KOPT-K1 (cell line): Measurements from ENCODE around the gene VAT1L.

Source experiments
- H3K27ac ChIP-seq: fragments of 200-600 bp; sonication (generic); 2 replicates; pipeline ENCODE4 v1.5.1; 2016; ENCODE audit warnings: antibody characterized with exemption, mild to moderate bottlenecking, low read depth, low read length; ENCODE audit not compliant: poor library complexity, severe bottlenecking
- H3K36me3 ChIP-seq: fragments of 200-600 bp; sonication (generic); 2 replicates; pipeline ENCODE4 v1.5.1; 2017; ENCODE audit warnings: antibody characterized with exemption, mild to moderate bottlenecking, low read length, moderate library complexity; ENCODE audit not compliant: insufficient read depth
- H3K9me3 ChIP-seq: fragments of 200-600 bp; sonication (generic); 2 replicates; pipeline ENCODE4 v1.5.1; 2017; ENCODE audit warnings: antibody characterized with exemption, low read length, mild to moderate bottlenecking; ENCODE audit not compliant: insufficient read depth, poor library complexity, severe bottlenecking

Gene VAT1L

DNA sequence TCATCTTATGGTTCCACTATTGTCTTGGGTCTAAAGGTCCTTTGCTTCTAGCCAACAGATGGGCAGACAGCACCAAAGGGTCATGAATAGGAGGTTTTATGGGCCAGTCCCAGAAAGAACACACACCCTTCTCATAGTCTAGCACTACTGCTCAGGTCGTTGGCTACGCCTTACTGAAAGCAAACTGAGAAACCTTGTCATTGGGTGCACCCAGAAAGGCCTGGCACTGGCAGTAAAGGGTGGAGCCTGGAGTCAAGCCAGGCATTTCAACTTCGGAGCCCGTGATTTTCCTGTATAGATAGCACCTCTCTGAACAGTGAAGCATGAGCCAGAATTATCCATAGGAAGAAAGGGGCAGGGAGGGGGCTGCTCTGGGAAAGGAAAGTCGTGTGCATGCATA lies 74.9 kb downstream of the VAT1L start:
- H3K9me3 ChIP-seq: no peaks in the 10 kb centered on the region
- H3K36me3 ChIP-seq: no peaks in the 10 kb centered on the region
- H3K27ac ChIP-seq: no peak overlapping the region

DNA sequence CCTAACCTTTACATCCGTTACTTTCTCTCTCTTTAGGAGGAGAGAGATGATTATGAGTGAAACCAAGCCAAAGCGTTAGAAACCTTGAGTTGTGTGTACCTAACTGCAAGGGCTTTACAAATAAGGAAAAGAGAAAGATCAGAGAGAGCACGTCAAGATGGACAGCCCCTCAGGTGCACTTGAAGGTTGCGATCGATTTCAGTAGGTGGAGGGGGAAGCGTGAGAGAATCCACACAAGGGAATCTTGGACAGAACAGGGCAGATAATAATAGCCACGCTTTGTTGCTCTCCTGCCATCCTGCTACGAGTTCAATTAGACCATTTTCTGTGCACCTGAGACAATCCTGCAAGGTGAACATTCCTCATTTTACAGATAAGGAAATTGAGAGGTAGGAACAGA lies 78.4 kb downstream of the VAT1L start:
- Histone ChIP-seq H3K36me3 (no peaks in the 10 kb centered on the region), H3K27ac (no peak overlapping the region), H3K9me3 (no peaks in the 10 kb centered on the region)

DNA sequence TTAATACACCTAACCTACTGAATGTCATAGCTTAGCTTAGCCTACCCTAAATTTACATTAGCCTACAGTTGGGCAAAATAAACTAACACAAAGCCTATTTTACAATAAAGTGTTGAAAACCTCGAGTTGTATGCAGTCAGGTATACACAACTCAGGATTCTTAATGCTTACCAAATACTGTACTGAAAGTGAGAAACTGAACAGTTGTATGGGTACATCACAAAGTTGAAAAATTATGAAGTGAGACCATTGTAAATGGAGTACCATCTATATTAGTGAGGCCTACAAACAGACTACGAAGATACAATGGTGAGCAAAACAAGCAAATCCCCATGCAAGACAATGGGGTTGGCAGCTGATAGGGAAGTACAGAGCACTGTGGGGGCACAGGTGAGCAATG lies 79.7 kb downstream of the VAT1L start:
- Histone ChIP-seq H3K27ac (no peak overlapping the region), H3K9me3 (no peaks in the 10 kb centered on the region), H3K36me3 (no peaks in the 10 kb centered on the region)

DNA sequence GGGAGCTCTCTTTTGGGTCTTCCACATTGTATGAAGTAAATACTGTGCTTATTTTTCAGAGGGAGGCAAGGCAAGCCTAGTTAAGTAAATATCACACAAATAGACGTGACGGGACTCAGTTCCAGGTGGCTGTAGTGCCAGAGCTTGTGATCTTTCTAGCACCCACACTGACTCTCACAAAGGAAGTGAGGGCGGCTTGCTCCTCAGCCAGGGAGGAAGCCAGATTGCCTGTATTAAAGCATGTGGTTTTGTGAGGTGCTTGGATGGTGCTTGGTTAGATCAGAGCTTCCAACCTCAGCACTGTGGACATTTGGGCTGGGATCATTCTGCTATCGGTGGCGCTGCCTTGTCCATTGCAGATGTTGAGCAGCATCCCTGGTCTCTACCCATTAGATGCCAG lies 80.1 kb downstream of the VAT1L start:
- Histone ChIP-seq H3K36me3 (no peaks in the 10 kb centered on the region), H3K27ac (no peak overlapping the region), H3K9me3 (no peaks in the 10 kb centered on the region)

DNA sequence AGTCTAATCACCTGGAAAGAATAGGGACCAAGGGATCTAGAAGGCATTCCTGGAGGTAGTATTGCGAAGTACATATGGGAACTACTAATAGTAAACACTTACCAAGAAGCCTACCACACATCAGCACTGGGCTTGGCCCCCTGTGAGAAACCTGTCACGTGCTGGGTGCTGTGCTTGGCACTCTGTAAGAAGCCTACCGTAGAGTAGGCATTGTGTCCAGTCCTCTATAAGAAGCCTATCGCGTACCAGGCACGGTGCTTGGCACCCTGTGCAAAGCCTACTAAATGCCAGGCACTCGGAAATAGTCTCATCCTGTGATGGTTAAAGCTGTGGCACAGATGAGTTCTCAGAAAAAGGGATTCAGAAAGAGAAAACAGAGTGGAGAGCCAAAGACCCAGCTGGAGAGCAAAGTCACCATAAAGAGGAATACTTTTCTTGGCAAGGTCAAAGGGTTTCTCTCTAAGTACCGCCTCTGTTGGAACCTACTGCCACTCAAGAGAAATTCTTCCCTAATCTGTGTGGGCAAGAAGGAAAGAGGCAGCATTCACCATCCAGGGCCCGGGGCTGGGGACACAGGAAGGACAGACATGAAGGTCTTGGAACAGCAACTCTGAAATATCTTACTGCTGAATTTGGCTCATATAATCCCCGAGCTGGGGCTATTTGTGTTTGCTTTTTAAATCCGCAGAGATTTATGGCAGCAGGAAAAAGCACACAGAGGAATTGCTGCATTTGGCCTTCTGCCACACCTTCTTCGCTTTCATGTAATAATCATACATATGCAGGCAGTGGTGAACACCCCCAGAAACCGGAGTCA lies 81.8 kb downstream of the VAT1L start:
- Histone ChIP-seq H3K27ac (no peak overlapping the region), H3K9me3 (no peaks in the 10 kb centered on the region), H3K36me3 (no peaks in the 10 kb centered on the region)

DNA sequence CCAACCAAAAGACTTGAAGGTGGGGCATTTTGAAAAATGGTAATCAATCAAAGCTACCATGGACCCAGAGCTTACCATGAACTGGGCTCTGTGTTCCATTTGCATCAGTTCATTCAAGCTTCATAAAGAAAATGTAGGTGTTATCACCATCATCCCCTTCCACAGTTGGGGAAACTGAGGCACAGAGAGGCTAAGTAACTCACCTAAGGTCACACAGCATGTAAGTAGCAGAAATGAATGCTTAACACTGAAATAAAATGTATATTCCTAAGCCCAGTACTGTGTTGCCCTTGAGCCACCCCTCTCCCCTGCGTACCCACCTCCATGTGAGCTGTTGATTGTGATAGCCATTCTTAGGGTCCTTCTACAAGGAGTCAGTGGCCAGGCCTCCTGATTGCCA lies 83.6 kb downstream of the VAT1L start:
- Histone ChIP-seq H3K27ac (no peak overlapping the region), H3K36me3 (no peaks in the 10 kb centered on the region)

DNA sequence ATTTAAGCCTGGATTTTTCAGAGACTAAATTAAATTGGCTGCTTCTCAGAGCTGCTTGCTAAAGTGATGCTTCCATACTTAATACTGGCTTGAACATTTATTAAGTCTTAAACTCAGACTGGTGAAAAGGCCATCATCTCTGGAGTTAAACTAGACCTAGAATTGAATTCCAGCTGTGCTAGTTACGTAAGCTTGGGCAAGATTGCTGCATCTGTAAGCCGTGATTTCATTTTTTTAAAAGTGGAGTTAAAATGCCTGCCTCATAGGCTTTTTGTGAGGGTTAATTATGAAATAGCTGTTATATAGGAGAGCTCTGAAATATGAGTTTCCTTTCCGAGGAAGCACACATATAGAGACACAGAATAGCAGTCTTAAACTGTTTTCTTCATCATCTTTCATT lies 84.7 kb downstream of the VAT1L start:
- H3K27ac ChIP-seq: no peak overlapping the region
- no peaks in the 10 kb centered on the region for H3K36me3 ChIP-seq
- H3K9me3 ChIP-seq: no peaks in the 10 kb centered on the region

More for the DNA sequence above, 83.6 kb downstream of the VAT1L start:
- H3K9me3 ChIP-seq: no peaks in the 10 kb centered on the region

DNA sequence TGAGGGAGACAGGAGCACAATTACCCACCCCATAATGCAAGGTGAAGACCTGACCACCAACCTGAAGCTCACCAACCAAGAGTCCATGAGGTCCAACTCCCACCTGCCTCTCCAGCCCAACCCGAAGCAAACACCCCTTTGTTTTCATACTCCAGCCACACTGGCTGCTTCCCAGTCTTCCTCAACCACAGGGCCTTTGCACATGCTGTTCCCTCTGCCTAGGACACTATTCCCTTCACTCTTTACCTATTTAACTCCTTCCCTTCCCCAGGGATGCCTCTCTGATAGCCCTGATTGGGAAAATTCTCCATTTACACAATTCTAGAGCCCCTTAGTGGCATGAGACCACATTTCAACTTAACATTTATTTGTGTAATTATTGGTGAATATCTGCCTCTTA lies 86.0 kb downstream of the VAT1L start:
- Histone ChIP-seq H3K9me3 (no peaks in the 10 kb centered on the region), H3K36me3 (no peaks in the 10 kb centered on the region), H3K27ac (no peak overlapping the region)

DNA sequence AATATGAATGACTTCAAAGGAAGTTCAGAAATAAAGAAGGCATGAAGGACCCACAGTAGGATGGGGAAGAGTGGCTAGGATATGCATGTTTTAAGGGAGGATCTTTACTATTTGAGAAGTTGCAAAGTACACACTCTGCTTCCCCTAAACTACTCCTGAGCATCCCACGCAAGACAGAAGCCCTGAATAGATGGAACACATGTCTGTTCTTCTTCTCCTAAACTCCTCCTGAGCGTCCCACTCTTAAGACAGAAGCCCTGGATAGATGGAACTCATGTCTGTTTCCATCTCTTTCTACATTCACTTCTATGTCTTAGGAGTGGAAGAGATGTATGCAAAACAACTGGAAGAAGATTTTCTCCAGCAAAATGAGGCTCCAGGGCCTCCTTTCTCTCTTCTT lies 88.4 kb downstream of the VAT1L start:
- no peak overlapping the region for H3K27ac ChIP-seq
- no peaks in the 10 kb centered on the region for H3K9me3 ChIP-seq

DNA sequence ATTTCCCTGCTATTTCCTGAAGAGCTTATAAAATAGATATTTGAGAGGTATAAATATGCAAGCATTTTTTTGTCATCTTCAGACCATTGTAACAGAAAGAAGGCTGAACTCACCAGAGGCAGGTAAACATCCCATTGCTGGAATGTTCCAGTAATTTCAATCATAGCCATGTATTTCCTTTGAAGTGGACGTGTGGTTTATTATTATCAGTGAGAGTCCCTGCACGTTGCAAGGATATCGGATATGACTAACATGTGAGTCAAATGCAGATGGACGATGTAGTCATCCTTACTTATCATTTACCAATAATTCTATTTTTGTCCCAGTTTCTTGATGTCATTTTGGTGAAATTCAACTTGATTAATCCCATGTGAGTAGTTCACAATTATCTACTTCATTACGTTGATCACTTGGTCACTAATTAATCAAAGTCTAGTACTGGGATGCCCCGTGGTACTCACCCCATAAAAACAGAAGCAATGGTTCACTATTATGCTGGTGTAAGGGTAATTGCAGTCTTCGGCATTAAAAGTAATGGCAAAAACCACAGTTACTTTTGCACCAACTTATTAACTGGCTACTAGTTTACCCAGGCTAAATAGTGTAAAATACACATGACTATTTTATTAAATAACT lies 89.5 kb downstream of the VAT1L start:
- Histone ChIP-seq H3K9me3 (no peaks in the 10 kb centered on the region), H3K27ac (no peak overlapping the region), H3K36me3 (no peaks in the 10 kb centered on the region)

More for the DNA sequence above, 88.4 kb downstream of the VAT1L start:
- no peaks in the 10 kb centered on the region for H3K36me3 ChIP-seq

DNA sequence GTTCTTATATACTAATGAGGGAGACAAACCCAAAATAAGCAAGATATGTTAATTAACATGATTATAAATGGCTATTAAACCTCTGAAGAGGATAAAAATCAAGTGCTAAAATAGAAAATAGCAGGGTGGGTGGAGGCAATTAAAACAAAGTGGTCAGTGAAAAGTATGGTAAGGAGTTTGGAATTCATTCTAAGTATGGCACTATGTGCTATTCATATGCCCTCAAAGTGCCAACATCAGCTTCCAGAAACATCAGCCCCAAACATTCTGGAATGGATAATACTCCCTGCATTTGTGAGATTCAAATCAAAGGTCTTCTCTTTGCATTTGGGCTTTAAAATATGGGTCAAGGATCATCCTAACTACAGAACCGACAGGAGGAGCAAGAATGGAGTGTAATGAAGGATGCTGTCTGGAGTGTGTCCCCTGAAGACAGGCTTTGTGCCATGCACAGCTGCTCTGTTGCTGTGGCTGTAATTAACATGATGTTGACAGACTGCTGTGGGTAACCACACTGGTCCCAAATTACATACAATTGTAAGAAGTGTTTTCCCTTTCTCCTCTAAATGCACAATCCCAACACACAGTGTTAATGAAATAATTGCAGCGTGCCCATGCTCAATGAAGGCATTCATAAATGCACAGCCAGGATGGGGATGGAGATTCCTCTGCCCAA lies 93.1 kb downstream of the VAT1L start:
- no peak overlapping the region for H3K27ac ChIP-seq
- H3K36me3 ChIP-seq: no peaks in the 10 kb centered on the region
- H3K9me3 ChIP-seq: no peaks in the 10 kb centered on the region

DNA sequence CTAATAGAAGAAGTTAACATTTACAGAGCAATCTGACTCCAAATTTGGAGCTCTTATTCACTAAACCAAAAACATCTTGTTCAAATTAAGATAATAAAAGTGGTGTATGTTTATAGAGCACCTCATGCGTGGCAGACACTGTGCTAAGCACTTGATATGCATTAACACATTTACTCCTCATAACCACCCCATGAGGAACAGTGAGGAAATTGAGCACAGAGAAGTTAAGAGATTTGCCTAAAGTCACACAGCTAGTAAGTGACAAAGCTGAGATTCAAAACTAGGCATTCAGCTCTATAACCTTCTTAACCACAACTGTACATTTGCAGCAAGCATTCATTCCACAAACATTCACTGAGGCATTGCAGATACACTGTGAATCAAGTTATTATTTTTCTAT lies 94.0 kb downstream of the VAT1L start:
- H3K27ac ChIP-seq: no peak overlapping the region
- H3K9me3 ChIP-seq: no peaks in the 10 kb centered on the region
- no peaks in the 10 kb centered on the region for H3K36me3 ChIP-seq

DNA sequence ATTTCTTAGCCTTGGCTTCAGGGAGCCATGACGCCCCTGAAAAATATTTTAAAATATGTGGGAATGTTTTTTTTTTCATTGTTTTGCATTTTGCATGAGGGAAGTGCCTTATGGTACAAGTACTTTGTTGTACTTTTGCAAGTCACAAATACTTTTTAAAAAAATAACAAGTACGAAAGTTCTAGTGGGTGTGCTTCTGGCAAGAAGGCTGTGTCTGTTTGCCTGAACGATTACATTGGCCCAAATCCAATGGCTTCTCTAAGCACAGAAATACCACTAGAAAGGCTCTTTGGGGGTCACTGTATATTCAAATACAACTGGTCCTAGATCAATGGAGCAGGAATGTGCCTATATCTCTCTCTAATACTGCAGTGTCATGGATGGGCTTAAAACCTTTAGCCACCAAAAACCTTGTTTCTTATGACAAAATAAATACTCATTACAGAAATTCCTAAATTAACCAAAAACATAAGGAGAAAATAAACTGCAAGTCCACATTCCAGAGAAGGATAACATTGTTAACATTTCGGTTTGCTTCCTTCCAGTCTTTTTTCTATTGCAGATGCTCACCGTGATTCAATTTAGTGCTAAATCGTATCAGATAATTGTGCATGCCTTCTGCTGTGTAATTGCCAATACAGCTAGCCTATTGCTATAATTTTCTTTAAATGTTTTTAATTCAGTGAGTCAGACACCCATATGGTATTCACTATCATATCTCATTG lies 97.4 kb downstream of the VAT1L start:
- no peaks in the 10 kb centered on the region for H3K36me3 ChIP-seq
- no peak overlapping the region for H3K27ac ChIP-seq
- no peaks in the 10 kb centered on the region for H3K9me3 ChIP-seq

DNA sequence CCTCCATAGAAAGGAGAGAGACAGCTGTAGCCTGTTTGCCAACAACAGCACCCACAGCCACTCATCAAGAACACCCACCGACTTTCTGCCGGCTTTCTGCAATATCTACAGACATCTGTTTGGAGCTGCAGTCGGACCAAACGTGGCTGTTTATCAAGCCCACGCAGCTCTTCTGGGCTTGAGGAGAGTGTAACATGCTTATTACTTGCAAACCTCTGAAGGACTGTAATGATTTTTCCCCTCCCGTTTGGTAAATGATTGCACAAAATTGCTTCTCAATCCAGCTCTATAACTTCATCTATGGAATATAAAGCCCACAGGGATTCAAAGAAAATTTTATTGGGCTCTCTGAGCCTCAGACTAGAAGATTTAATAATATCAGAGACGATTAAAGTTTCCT lies 100.5 kb downstream of the VAT1L start:
- H3K9me3 ChIP-seq: no peaks in the 10 kb centered on the region
- no peak overlapping the region for H3K27ac ChIP-seq
- no peaks in the 10 kb centered on the region for H3K36me3 ChIP-seq

DNA sequence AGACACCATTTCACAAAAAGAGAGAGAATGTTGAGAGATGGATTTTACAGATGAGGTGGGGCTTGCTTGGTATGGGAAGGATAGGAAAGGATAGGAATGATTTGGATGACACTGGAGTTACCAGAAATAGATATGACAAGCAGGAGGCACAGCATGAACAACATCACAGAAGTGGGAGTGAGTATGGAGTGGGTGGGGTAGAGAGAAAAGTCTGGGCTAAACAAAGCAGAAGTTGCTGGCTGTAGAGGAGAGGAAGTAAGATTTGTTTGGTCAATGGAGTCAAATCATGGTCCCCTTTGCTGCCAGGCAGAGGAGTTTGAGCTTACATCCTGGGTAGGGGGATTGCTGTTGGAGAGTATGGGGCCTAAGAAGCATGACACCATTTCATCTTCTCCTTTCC lies 101.7 kb downstream of the VAT1L start:
- Histone ChIP-seq H3K27ac (no peak overlapping the region), H3K36me3 (no peaks in the 10 kb centered on the region), H3K9me3 (no peaks in the 10 kb centered on the region)
